Measurements from ENCODE around the gene TEC. TPM values are rescaled to one million over a fixed set of nuclear protein-coding genes. Genes with fewer than 3 reads are reported as not detected.

Gene TEC
- polyA plus RNA-seq, 3 donors, result 3.7 to 4.9 (median 4.0) TPM

GRCh38 chr4:48129307-48130014 lies 140.2 kb downstream of the TEC start:
- DNase-seq (ENCODE audit: low read depth in 3 of 3, low spot score in 2 of 3), result no peak

GRCh38 chr4:48127682-48128404 lies 141.8 kb downstream of the TEC start:
- DNase-seq (ENCODE audit: low read depth in 3 of 3, low spot score in 2 of 3), result no peak

GRCh38 chr4:48127231-48127630 lies 142.4 kb downstream of the TEC start:
- no peak for DNase-seq (ENCODE audit: low read depth in 3 of 3, low spot score in 2 of 3)

GRCh38 chr4:48126621-48127020 lies 143.0 kb downstream of the TEC start:
- no peak for DNase-seq (ENCODE audit: low read depth in 3 of 3, low spot score in 2 of 3)

- DNase-seq (ENCODE audit: low read depth in 3 of 3, low spot score in 2 of 3), result no peak
Observed at GRCh38 chr4:48124870-48125269, 144.8 kb downstream of the TEC start.

- DNase-seq (ENCODE audit: low read depth in 3 of 3, low spot score in 2 of 3), result no peak
Observed at GRCh38 chr4:48122756-48123155, 146.9 kb downstream of the TEC start.

- DNase-seq (ENCODE audit: low read depth in 3 of 3, low spot score in 2 of 3), result no peak
Observed at GRCh38 chr4:48121180-48121579, 148.5 kb downstream of the TEC start.

- DNase-seq (ENCODE audit: low read depth in 3 of 3, low spot score in 2 of 3), result no peak
Observed at GRCh38 chr4:48120132-48120531, 149.5 kb downstream of the TEC start.

- DNase-seq (ENCODE audit: low read depth in 3 of 3, low spot score in 2 of 3), result no peak
Observed at GRCh38 chr4:48119646-48120045, 150.0 kb downstream of the TEC start.

- DNase-seq (ENCODE audit: low read depth in 3 of 3, low spot score in 2 of 3), result no peak
Observed at GRCh38 chr4:48118081-48118480, 151.6 kb downstream of the TEC start.

GRCh38 chr4:48116582-48116981 lies 153.1 kb downstream of the TEC start:
- no peak for DNase-seq (ENCODE audit: low read depth in 3 of 3, low spot score in 2 of 3)

- no peak for DNase-seq (ENCODE audit: low read depth in 3 of 3, low spot score in 2 of 3)
Observed at GRCh38 chr4:48114412-48114811, 155.2 kb downstream of the TEC start.

- DNase-seq (ENCODE audit: low read depth in 3 of 3, low spot score in 2 of 3), result no peak
Observed at GRCh38 chr4:48112017-48112667, 157.5 kb downstream of the TEC start.

GRCh38 chr4:48110452-48110978 lies 159.1 kb downstream of the TEC start:
- no peak for DNase-seq (ENCODE audit: low read depth in 3 of 3, low spot score in 2 of 3)

- DNase-seq (ENCODE audit: low read depth in 3 of 3, low spot score in 2 of 3), result no peak
Observed at GRCh38 chr4:48109413-48110263, 160.0 kb downstream of the TEC start.

- no peak for DNase-seq (ENCODE audit: low read depth in 3 of 3, low spot score in 2 of 3)
Observed at GRCh38 chr4:48108309-48109073, 161.1 kb downstream of the TEC start.

- no peak for DNase-seq (ENCODE audit: low read depth in 3 of 3, low spot score in 2 of 3)
Observed at GRCh38 chr4:48105230-48105629, 164.4 kb downstream of the TEC start.

- no peak for DNase-seq (ENCODE audit: low read depth in 3 of 3, low spot score in 2 of 3)
Observed at GRCh38 chr4:48103483-48104139, 166.0 kb downstream of the TEC start.

- DNase-seq (ENCODE audit: low read depth in 3 of 3, low spot score in 2 of 3), result no peak
Observed at GRCh38 chr4:48102303-48102702, 167.3 kb downstream of the TEC start.

Measured in right renal cortex interstitium (tissue), 3 donors.